Testis (tissue), 2 donors: ENCODE results near the gene RRP12.

Experiments used
- POLR2A ChIP-seq: fragments of 450-650 bp; IDR thresholded peaks from one replicate; pipeline ENCODE4 v1.6.1; 2017; ENCODE audit warnings: antibody characterized with exemption, mild to moderate bottlenecking, moderate library complexity
- TF ChIP-seq, protein P1 (sequence below), 3 experiments: fragments of 450-650 bp in 2 of 3; fragments of 200-600 bp in 1 of 3; sonication (generic) in 1 of 3; IDR thresholded peaks; one replicate each; pipeline ENCODE4 v1.5.1; 2016 to 2019; ENCODE audit warnings: antibody characterized with exemption in 3 of 3, mild to moderate bottlenecking in 2 of 3, moderate library complexity in 1 of 3

DNA sequence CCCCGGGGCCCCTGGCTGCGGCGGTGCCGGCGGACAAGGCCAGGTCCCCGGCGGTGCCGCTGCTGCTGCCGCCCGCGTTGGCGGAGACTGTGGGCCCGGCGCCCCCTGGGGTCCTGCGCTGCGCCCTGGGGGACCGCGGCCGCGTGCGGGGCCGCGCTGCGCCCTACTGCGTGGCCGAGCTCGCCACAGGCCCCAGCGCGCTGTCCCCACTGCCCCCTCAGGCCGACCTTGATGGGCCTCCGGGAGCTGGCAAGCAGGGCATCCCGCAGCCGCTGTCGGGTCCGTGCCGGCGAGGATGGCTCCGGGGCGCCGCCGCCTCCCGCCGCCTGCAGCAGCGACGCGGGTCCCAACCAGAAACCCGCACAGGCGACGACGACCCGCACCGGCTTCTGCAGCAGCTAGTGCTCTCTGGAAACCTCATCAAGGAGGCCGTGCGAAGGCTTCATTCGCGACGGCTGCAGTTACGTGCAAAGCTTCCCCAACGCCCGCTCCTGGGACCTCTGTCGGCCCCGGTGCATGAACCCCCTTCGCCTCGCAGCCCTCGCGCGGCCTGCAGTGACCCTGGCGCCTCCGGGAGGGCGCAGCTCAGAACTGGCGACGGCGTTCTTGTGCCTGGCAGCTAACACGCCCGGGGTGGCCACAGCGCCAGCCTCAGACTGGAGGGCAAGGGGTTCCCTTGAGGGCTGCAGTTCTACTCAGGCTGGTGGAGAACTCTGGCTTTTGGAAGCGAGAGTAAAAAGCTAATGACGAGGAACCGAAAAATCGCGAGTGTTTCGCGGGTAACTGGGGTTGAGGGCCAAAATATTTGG, 81.3 kb downstream of the RRP12 start:
- TF ChIP-seq, protein P1, sequence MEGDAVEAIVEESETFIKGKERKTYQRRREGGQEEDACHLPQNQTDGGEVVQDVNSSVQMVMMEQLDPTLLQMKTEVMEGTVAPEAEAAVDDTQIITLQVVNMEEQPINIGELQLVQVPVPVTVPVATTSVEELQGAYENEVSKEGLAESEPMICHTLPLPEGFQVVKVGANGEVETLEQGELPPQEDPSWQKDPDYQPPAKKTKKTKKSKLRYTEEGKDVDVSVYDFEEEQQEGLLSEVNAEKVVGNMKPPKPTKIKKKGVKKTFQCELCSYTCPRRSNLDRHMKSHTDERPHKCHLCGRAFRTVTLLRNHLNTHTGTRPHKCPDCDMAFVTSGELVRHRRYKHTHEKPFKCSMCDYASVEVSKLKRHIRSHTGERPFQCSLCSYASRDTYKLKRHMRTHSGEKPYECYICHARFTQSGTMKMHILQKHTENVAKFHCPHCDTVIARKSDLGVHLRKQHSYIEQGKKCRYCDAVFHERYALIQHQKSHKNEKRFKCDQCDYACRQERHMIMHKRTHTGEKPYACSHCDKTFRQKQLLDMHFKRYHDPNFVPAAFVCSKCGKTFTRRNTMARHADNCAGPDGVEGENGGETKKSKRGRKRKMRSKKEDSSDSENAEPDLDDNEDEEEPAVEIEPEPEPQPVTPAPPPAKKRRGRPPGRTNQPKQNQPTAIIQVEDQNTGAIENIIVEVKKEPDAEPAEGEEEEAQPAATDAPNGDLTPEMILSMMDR (IDR thresholded peaks at IDR 0.05), result no peak
- TF ChIP-seq POLR2A, result no peak
